IMR-90 (cell line): ENCODE results near the gene SORBS1. TPM values are rescaled to one million over a fixed set of nuclear protein-coding genes. Genes with fewer than 3 reads are reported as not detected.

Experiments used
- ATAC-seq: fragments of 200-7000 bp; cut with Tn5 transposase; 2 replicates; pipeline ENCODE4 v1.9.1; 2020; ENCODE audit warnings: low read depth, mild to moderate bottlenecking, moderate library complexity
- BruUV-seq: library from RNA; stranded (reverse); fragments of 400-500 nt; replicated peaks from 2 replicates; lab custom pipeline; 2021; lab: Mats Ljungman, UMichigan
- CTCF ChIA-PET: fragments of 300-600 bp; formaldehyde crosslinking; extraction: SDS; loops from one replicate; lab custom pipeline; 2021; ENCODE audit warnings: antibody characterized with exemption; lab: Yijun Ruan, JAX
- POLR2A ChIA-PET: fragments of 300-600 bp; sonication (Branson Sonifier 250); formaldehyde crosslinking; loops from one replicate; lab custom pipeline; 2022; ENCODE audit warnings: antibody characterized with exemption; ENCODE audit not compliant: unreplicated experiment; lab: Charles Lee
- DNase-seq: peaks from one replicate; pipeline ENCODE4 v3.0.0; 2013
- H2AFZ ChIP-seq: replicated peaks from 2 replicates; pipeline ENCODE3; 2013; ENCODE audit warnings: low read length, mild to moderate bottlenecking; ENCODE audit not compliant: poor library complexity
- H2AK5ac ChIP-seq: 2 replicates; pipeline ENCODE4 v1.6.1; 2013; ENCODE audit warnings: low read depth, low read length, inconsistent platforms
- H2AK9ac ChIP-seq: replicated peaks from 2 replicates; pipeline ENCODE3; 2013; ENCODE audit warnings: mild to moderate bottlenecking, low read depth, low read length, moderate library complexity; ENCODE audit not compliant: poor library complexity
- H2BK120ac ChIP-seq: 2 replicates; pipeline ENCODE4 v1.6.1; 2013; ENCODE audit warnings: low read depth, low read length, inconsistent platforms
- H2BK15ac ChIP-seq: 3 replicates; pipeline ENCODE4 v1.6.1; 2013; ENCODE audit warnings: low read depth, low read length, inconsistent platforms
- H2BK20ac ChIP-seq: 2 replicates; pipeline ENCODE4 v1.6.1; 2013; ENCODE audit warnings: low read depth, mild to moderate bottlenecking, inconsistent platforms, low read length, moderate library complexity
- H2BK5ac ChIP-seq: 2 replicates; pipeline ENCODE4 v1.6.1; 2013; ENCODE audit warnings: mild to moderate bottlenecking, low read depth, low read length, inconsistent platforms; ENCODE audit not compliant: poor library complexity, severe bottlenecking
- H3K14ac ChIP-seq: replicated peaks from 2 replicates; pipeline ENCODE4 v1.6.1; 2013; ENCODE audit warnings: low read depth, low read length, inconsistent platforms
- H3K18ac ChIP-seq: 2 replicates; pipeline ENCODE4 v1.6.1; 2013; ENCODE audit warnings: low read depth, low read length, control low read depth
- H3K23ac ChIP-seq: 2 replicates; pipeline ENCODE4 v1.6.1; 2013; ENCODE audit warnings: low read depth, low read length, inconsistent platforms
- H3K27ac ChIP-seq: 2 replicates; pipeline ENCODE4 v1.5.1; 2013; ENCODE audit warnings: mild to moderate bottlenecking, control low read depth, low read length; ENCODE audit not compliant: insufficient read depth
- H3K27me3 ChIP-seq: 2 replicates; pipeline ENCODE4 v1.6.1; 2013; ENCODE audit warnings: low read length; ENCODE audit not compliant: control insufficient read depth, insufficient read depth
- H3K36me3 ChIP-seq: 2 replicates; pipeline ENCODE4 v1.6.1; 2013; ENCODE audit warnings: low read length, mixed read lengths; ENCODE audit not compliant: control insufficient read depth, insufficient read depth
- H3K4ac ChIP-seq: 2 replicates; pipeline ENCODE4 v1.6.1; 2013; ENCODE audit warnings: low read depth, low read length, inconsistent platforms
- H3K4me1 ChIP-seq: 2 replicates; pipeline ENCODE4 v1.6.1; 2013; ENCODE audit warnings: low read length, mixed read lengths; ENCODE audit not compliant: control insufficient read depth, insufficient read depth
- H3K4me2 ChIP-seq: 2 replicates; pipeline ENCODE4 v1.6.1; 2013; ENCODE audit warnings: low read depth, mild to moderate bottlenecking, control low read depth, low read length, moderate library complexity
- H3K4me3 ChIP-seq: 2 replicates; pipeline ENCODE4 v1.5.1; 2013; ENCODE audit warnings: low read depth, mild to moderate bottlenecking, control low read depth, low read length, moderate library complexity; ENCODE audit not compliant: insufficient read depth
- H3K56ac ChIP-seq: 2 replicates; pipeline ENCODE4 v1.6.1; 2013; ENCODE audit warnings: low read length, inconsistent platforms; ENCODE audit not compliant: insufficient read depth; ENCODE audit errors: extremely low read depth
- H3K79me1 ChIP-seq, 2 experiments: 2 replicates each; pipeline ENCODE4 v1.6.1; 2013; ENCODE audit warnings: low read length in 2 of 2, inconsistent platforms in 1 of 2, low read depth in 1 of 2
- H3K9ac ChIP-seq: 2 replicates; pipeline ENCODE4 v1.6.1; 2013; ENCODE audit warnings: low read depth, low read length, control low read depth
- H3K9me1 ChIP-seq: 2 replicates; pipeline ENCODE4 v1.6.1; 2013; ENCODE audit warnings: low read length, inconsistent platforms; ENCODE audit not compliant: insufficient read depth
- H3K9me3 ChIP-seq: 2 replicates; pipeline ENCODE4 v1.6.1; 2013; ENCODE audit warnings: low read length; ENCODE audit not compliant: control insufficient read depth, insufficient read depth
- H4K20me1 ChIP-seq: 2 replicates; pipeline ENCODE4 v1.6.1; 2013; ENCODE audit warnings: low read length, inconsistent platforms; ENCODE audit not compliant: insufficient read depth
- H4K5ac ChIP-seq: 2 replicates; pipeline ENCODE4 v1.6.1; 2013; ENCODE audit warnings: mild to moderate bottlenecking, low read depth, low read length, control low read depth
- H4K8ac ChIP-seq, 2 experiments: 2 replicates each; pipeline ENCODE4 v1.6.1; 2013; ENCODE audit warnings: low read depth in 2 of 2, low read length in 2 of 2, control low read depth in 1 of 2, inconsistent platforms in 1 of 2
- H4K91ac ChIP-seq: 2 replicates; pipeline ENCODE4 v1.6.1; 2013; ENCODE audit warnings: low read depth, low read length, inconsistent platforms; ENCODE audit not compliant: insufficient read depth
- BHLHE40 ChIP-seq: fragments of 150-350 bp; IDR thresholded peaks from 2 replicates; pipeline ENCODE4 v1.6.1; 2016; ENCODE audit warnings: mild to moderate bottlenecking, low read depth, low read length
- CEBPB ChIP-seq: IDR thresholded peaks from 2 replicates; pipeline ENCODE4 v1.6.1; 2012; ENCODE audit warnings: low read depth, low read length, improper control_type of control experiment
- CHD1 ChIP-seq: IDR thresholded peaks from 2 replicates; pipeline ENCODE4 v1.6.1; 2012; ENCODE audit warnings: low read depth, low read length, improper control_type of control experiment
- CTCF ChIP-seq: conservative IDR thresholded peaks from 2 replicates; pipeline ENCODE4 v1.5.1; 2012; ENCODE audit warnings: mild to moderate bottlenecking, low read depth, low read length, improper control_type of control experiment
- ELK1 ChIP-seq: fragments of 150-350 bp; IDR thresholded peaks from 2 replicates; pipeline ENCODE4 v1.6.1; 2016; ENCODE audit warnings: low read depth, mild to moderate bottlenecking, low read length, moderate library complexity, borderline replicate concordance
- FOS ChIP-seq: fragments of 150-350 bp; IDR thresholded peaks from 2 replicates; pipeline ENCODE4 v1.6.1; 2016; ENCODE audit warnings: low read depth, low read length
- MAFK ChIP-seq: IDR thresholded peaks from 2 replicates; pipeline ENCODE4 v1.6.1; 2012; ENCODE audit warnings: low read depth, low read length, improper control_type of control experiment
- MAZ ChIP-seq: IDR thresholded peaks from 2 replicates; pipeline ENCODE4 v1.6.1; 2012; ENCODE audit warnings: low read depth, mild to moderate bottlenecking, low read length, improper control_type of control experiment, moderate library complexity, borderline replicate concordance
- MXI1 ChIP-seq: IDR thresholded peaks from 2 replicates; pipeline ENCODE4 v1.6.1; 2012; ENCODE audit warnings: low read depth, mild to moderate bottlenecking, low read length, moderate library complexity, borderline replicate concordance
- NFE2L2 ChIP-seq: fragments of 150-350 bp; IDR thresholded peaks from 2 replicates; pipeline ENCODE4 v1.6.1; 2016; ENCODE audit warnings: low read depth, mild to moderate bottlenecking, low read length
- POLR2A ChIP-seq: IDR thresholded peaks from 2 replicates; pipeline ENCODE4 v1.6.1; 2012; ENCODE audit warnings: mild to moderate bottlenecking, low read depth, low read length
- RCOR1 ChIP-seq: IDR thresholded peaks from 2 replicates; pipeline ENCODE4 v1.6.1; 2012; ENCODE audit warnings: mild to moderate bottlenecking, low read length, improper control_type of control experiment; ENCODE audit not compliant: insufficient replicate concordance
- RFX5 ChIP-seq: IDR thresholded peaks from 2 replicates; pipeline ENCODE4 v1.8.0; 2012; ENCODE audit warnings: low read depth, mild to moderate bottlenecking, low read length, moderate library complexity
- SMC3 ChIP-seq: fragments of 150-350 bp; IDR thresholded peaks from 2 replicates; pipeline ENCODE4 v1.6.1; 2016; ENCODE audit warnings: low read depth, mild to moderate bottlenecking, antibody characterized with exemption, low read length, moderate library complexity
- USF2 ChIP-seq: fragments of 150-350 bp; IDR thresholded peaks from 2 replicates; pipeline ENCODE4 v1.6.1; 2017; ENCODE audit warnings: mild to moderate bottlenecking, antibody characterized with exemption, low read length, low read depth
- WGBS, 2 experiments: methylation state at CpG; one replicate each; pipeline versions ENCODE4 v1.1.5 to v1.1.7; 2013; ENCODE audit warnings: missing lambda C conversion rate in 2 of 2; ENCODE audit not compliant: insufficient read length in 1 of 2; ENCODE audit errors: extremely low coverage in 2 of 2; 5-methylcytosine and 5-hydroxymethylcytosine counted together
- dilution Hi-C: fragments of 300-500 bp; cut with HindIII; formaldehyde crosslinking; loops from one replicate; pipeline ENCODE4 v1.14.3; 2018; ENCODE audit warnings: low sequenced_read_pairs; ENCODE audit not compliant: unreplicated experiment
- in situ Hi-C: fragments of 300-500 bp; cut with MboI; formaldehyde crosslinking; loops from 3 replicates; pipeline ENCODE4 v1.14.3; 2019; ENCODE audit warnings: low sequenced_read_pairs, inconsistent platforms, mixed read lengths
- intact Hi-C: fragments of 100-400 bp; cut with micrococcal nuclease; formaldehyde crosslinking; loops from 2 replicates; pipeline ENCODE4 v1.10.0; 2022
- polyA plus RNA-seq, 3 experiments: library from polyadenylated mRNA; depleted of rRNA; stranded (reverse); fragments of >200 nt; gene quantifications; 2 replicates each; pipeline ENCODE4 v1.2.3, GENCODE V29; 2012; ENCODE audit warnings: low replicate concordance in 1 of 3
- total RNA-seq: library from RNA; depleted of rRNA; stranded (reverse); fragments of >200 nt; gene quantifications from 2 replicates; pipeline ENCODE4 v1.2.3, GENCODE V29; 2012

The SORBS1 gene
- total and polyA plus RNA-seq, 2 of the 4 experiments (the other 2 are of a cell fraction): 0.18 to 0.32 TPM

GRCh38 chr10:95472304-95473088 is 88.7 kb downstream of the SORBS1 start:
- Histone ChIP-seq H2BK120ac (no peak overlapping the region), H3K79me1 (no peaks in the 10 kb centered on the region), H3K4me3 (no peak overlapping the region), H4K20me1 (no peaks in the 10 kb centered on the region), H3K4me1 (0 out of 2 replicates have a peak, but pooled peaks cover 1% of the 10 kb centered on the region), H3K56ac (no peak overlapping the region), H4K8ac (no peak overlapping the region), H4K91ac (no peak overlapping the region), H3K4me2 (no peak overlapping the region), H2AFZ (no peak overlapping the region), H2BK15ac (no peak overlapping the region), H3K18ac (no peak overlapping the region), H3K9me3 (no peaks in the 10 kb centered on the region), H3K4ac (no peak overlapping the region), H3K27ac (no peak overlapping the region), H2AK5ac (no peak overlapping the region), H2AK9ac (no peak overlapping the region), H3K14ac (no peak overlapping the region), H3K36me3 (no peaks in the 10 kb centered on the region), H3K23ac (no peak overlapping the region), H3K9me1 (no peaks in the 10 kb centered on the region), H4K5ac (no peak overlapping the region), H2BK20ac (no peak overlapping the region), H2BK5ac (no peak overlapping the region), H3K9ac (no peak overlapping the region), H3K27me3 (peaks cover 5% of the 10 kb centered on the region)
- BruUV-seq: no TSS peak
- dilution Hi-C loops (no loop called here), intact Hi-C loops (no loop called here), in situ Hi-C loops (no loop called here)
- CTCF ChIA-PET: no interaction called here
- POLR2A ChIA-PET: no interaction called here
- DNase-seq: no peak
- no peak for ATAC-seq
- no peak for TF ChIP-seq USF2
- TF ChIP-seq NFE2L2: no peak
- TF ChIP-seq BHLHE40: no peak
- no peak for TF ChIP-seq MXI1
- TF ChIP-seq CHD1: no peak
- TF ChIP-seq MAZ: no peak
- TF ChIP-seq RCOR1: no peak
- no peak for TF ChIP-seq MAFK
- no peak for TF ChIP-seq SMC3
- TF ChIP-seq FOS: no peak
- no peak for TF ChIP-seq CTCF
- TF ChIP-seq RFX5: no peak
- no peak for TF ChIP-seq CEBPB
- no peak for TF ChIP-seq POLR2A
- TF ChIP-seq ELK1: no peak
- 72% methylated on average over 3 of the region's 13 CpGs; no CpG with 5 or more reads in 1 of the 2 experiments for WGBS, 2 experiments
